H9 (cell line): ENCODE measurements around the gene STAT3. TPM values are rescaled to one million over a fixed set of nuclear protein-coding genes. Genes with fewer than 3 reads are reported as not detected.

Experiments used
- DNase-seq: peaks from one replicate; pipeline ENCODE4 v3.0.0-alpha.2; 2017
- H2AFZ ChIP-seq: one replicate; pipeline ENCODE4 v1.6.1; 2013; ENCODE audit warnings: mild to moderate bottlenecking, low read length, control low read depth, moderate library complexity
- H2AK5ac ChIP-seq: 2 replicates; pipeline ENCODE4 v1.6.1; 2013; ENCODE audit warnings: low read length, control low read depth, mixed read lengths; ENCODE audit not compliant: insufficient read length
- H2BK120ac ChIP-seq: one replicate; pipeline ENCODE4 v1.6.1; 2013; ENCODE audit warnings: low read depth, mild to moderate bottlenecking, low read length, control low read depth, inconsistent platforms; ENCODE audit not compliant: poor library complexity, severe bottlenecking
- H2BK12ac ChIP-seq: 2 replicates; pipeline ENCODE4 v1.6.1; 2013; ENCODE audit warnings: low read length, control low read depth, mixed read lengths, low read depth; ENCODE audit not compliant: insufficient read length
- H2BK15ac ChIP-seq: 2 replicates; pipeline ENCODE4 v1.6.1; 2013; ENCODE audit warnings: low read depth, low read length, control low read depth
- H2BK20ac ChIP-seq: one replicate; pipeline ENCODE4 v1.6.1; 2013; ENCODE audit warnings: low read depth, mild to moderate bottlenecking, low read length, control low read depth, inconsistent platforms; ENCODE audit not compliant: poor library complexity, severe bottlenecking
- H2BK5ac ChIP-seq: 2 replicates; pipeline ENCODE4 v1.6.1; 2013; ENCODE audit warnings: low read length, control low read depth, mixed read lengths; ENCODE audit not compliant: insufficient read length
- H3K14ac ChIP-seq: 2 replicates; pipeline ENCODE4 v1.6.1; 2013; ENCODE audit warnings: low read length, control low read depth; ENCODE audit not compliant: insufficient read depth
- H3K18ac ChIP-seq: 2 replicates; pipeline ENCODE4 v1.6.1; 2013; ENCODE audit warnings: low read depth, mild to moderate bottlenecking, mixed read lengths, low read length, control low read depth; ENCODE audit not compliant: insufficient read length
- H3K23ac ChIP-seq: 2 replicates; pipeline ENCODE4 v1.6.1; 2013; ENCODE audit warnings: low read length, control low read depth, mixed read lengths, low read depth; ENCODE audit not compliant: insufficient read length
- H3K23me2 ChIP-seq: 2 replicates; pipeline ENCODE4 v1.6.1; 2013; ENCODE audit warnings: low read depth, mild to moderate bottlenecking, mixed read lengths, low read length, control low read depth; ENCODE audit not compliant: insufficient read length, poor library complexity, severe bottlenecking
- H3K27ac ChIP-seq: 2 replicates; pipeline ENCODE4 v1.5.1; 2013; ENCODE audit warnings: low read length, control low read depth, mixed read lengths, low read depth; ENCODE audit not compliant: insufficient read length
- H3K27me3 ChIP-seq: 2 replicates; pipeline ENCODE4 v1.6.1; 2013; ENCODE audit warnings: low read length, control low read depth, inconsistent platforms; ENCODE audit not compliant: insufficient read depth
- H3K4ac ChIP-seq: 2 replicates; pipeline ENCODE4 v1.6.1; 2013; ENCODE audit warnings: low read depth, mild to moderate bottlenecking, control low read depth, inconsistent platforms, low read length, moderate library complexity
- H3K4me1 ChIP-seq: 2 replicates; pipeline ENCODE4 v1.6.1; 2013; ENCODE audit warnings: low read length, control low read depth, inconsistent platforms; ENCODE audit not compliant: insufficient read depth
- H3K4me2 ChIP-seq: 2 replicates; pipeline ENCODE4 v1.6.1; 2013; ENCODE audit warnings: low read length, control low read depth, mixed read lengths; ENCODE audit not compliant: insufficient read length, insufficient read depth
- H3K56ac ChIP-seq: 2 replicates; pipeline ENCODE4 v1.6.1; 2013; ENCODE audit warnings: low read depth, mild to moderate bottlenecking, mixed read lengths, low read length, control low read depth; ENCODE audit not compliant: insufficient read length
- H3K79me1 ChIP-seq: 2 replicates; pipeline ENCODE4 v1.6.1; 2013; ENCODE audit warnings: low read depth, mild to moderate bottlenecking, moderate library complexity, low read length, control low read depth, inconsistent platforms; ENCODE audit not compliant: insufficient read depth, poor library complexity, severe bottlenecking
- H3K79me2 ChIP-seq: 2 replicates; pipeline ENCODE4 v1.6.1; 2013; ENCODE audit warnings: low read length, control low read depth, inconsistent platforms; ENCODE audit not compliant: insufficient read depth
- H3K9ac ChIP-seq: 2 replicates; pipeline ENCODE4 v1.6.1; 2013; ENCODE audit warnings: low read length, control low read depth, mixed read lengths; ENCODE audit not compliant: insufficient read length; ENCODE audit errors: extremely low read depth
- H3K9me3 ChIP-seq: one replicate; pipeline ENCODE4 v1.6.1; 2013; ENCODE audit warnings: low read depth, low read length, inconsistent platforms; ENCODE audit not compliant: control insufficient read depth
- H3T11ph ChIP-seq: one replicate; pipeline ENCODE4 v1.6.1; 2013; ENCODE audit warnings: mild to moderate bottlenecking, low read length, control low read depth, inconsistent platforms
- H4K20me1 ChIP-seq: one replicate; pipeline ENCODE4 v1.6.1; 2013; ENCODE audit not compliant: control insufficient read depth, insufficient read length, insufficient read depth
- H4K5ac ChIP-seq: 2 replicates; pipeline ENCODE4 v1.6.1; 2013; ENCODE audit warnings: low read depth, mild to moderate bottlenecking, mixed read lengths, low read length, control low read depth; ENCODE audit not compliant: insufficient read length
- H4K8ac ChIP-seq: replicated peaks from 2 replicates; pipeline ENCODE4 v1.6.1; 2013; ENCODE audit warnings: low read length, control low read depth, mixed read lengths, low read depth; ENCODE audit not compliant: insufficient read length
- H4K91ac ChIP-seq: 2 replicates; pipeline ENCODE4 v1.6.1; 2013; ENCODE audit warnings: low read depth, mild to moderate bottlenecking, moderate library complexity, mixed read lengths, low read length, control low read depth; ENCODE audit not compliant: insufficient read length
- H3K27ac Mint-ChIP-seq, 3 experiments: 2 replicates in 2 of 3; 3 replicates in 1 of 3; pipeline ENCODE4 v1.8.0; 2020 to 2021; ENCODE audit warnings: mixed read lengths in 3 of 3, mild to moderate bottlenecking in 1 of 3, moderate library complexity in 1 of 3
- H3K27me3 Mint-ChIP-seq: 2 replicates; pipeline ENCODE4 v1.8.0; 2021; ENCODE audit warnings: low read depth, mild to moderate bottlenecking, moderate library complexity, mixed read lengths
- H3K36me3 Mint-ChIP-seq, 3 experiments: 2 replicates in 2 of 3; 3 replicates in 1 of 3; pipeline ENCODE4 v1.8.0; 2020 to 2021; ENCODE audit warnings: low read depth in 3 of 3, mixed read lengths in 3 of 3; ENCODE audit not compliant: insufficient read depth in 1 of 3
- H3K4me1 Mint-ChIP-seq, 2 experiments: 2 replicates each; pipeline ENCODE4 v1.8.0; 2020; ENCODE audit warnings: mixed read lengths in 2 of 2
- H3K4me3 Mint-ChIP-seq, 2 experiments: 2 replicates in 1 of 2; 3 replicates in 1 of 2; pipeline ENCODE4 v1.8.0; 2020 to 2021; ENCODE audit warnings: mild to moderate bottlenecking in 2 of 2, mixed read lengths in 2 of 2, moderate library complexity in 1 of 2
- H3K9me3 Mint-ChIP-seq, 2 experiments: 2 replicates in 1 of 2; 3 replicates in 1 of 2; pipeline ENCODE4 v1.8.0; 2020; ENCODE audit warnings: mild to moderate bottlenecking in 2 of 2, mixed read lengths in 2 of 2, moderate library complexity in 1 of 2
- CTCF ChIP-seq: fragments of 200-600 bp; sonication (generic); conservative IDR thresholded peaks from 3 replicates; pipeline ENCODE4 v1.8.0; 2021; ENCODE audit warnings: antibody characterized with exemption, mild to moderate bottlenecking
- total RNA-seq: library from RNA; stranded (reverse); gene quantifications from 2 replicates; pipeline ENCODE4 v1.2.1, GENCODE V29; 2021

The STAT3 gene
- total RNA-seq, 1 experiment from 2014 or later = 83.2 TPM

GRCh38 chr17:42271779-42272035 is 116.5 kb downstream of the STAT3 start:
- Histone ChIP-seq H3K4me2 (no peak overlapping the region), H4K8ac (no peak overlapping the region), H3T11ph (no peak overlapping the region), H3K14ac (no peak overlapping the region), H3K27ac (no peak overlapping the region), H4K20me1 (no peaks in the 10 kb centered on the region), H3K9ac (no peak overlapping the region), H2BK15ac (no peak overlapping the region), H2AK5ac (no peak overlapping the region), H3K79me2 (peaks cover 4% of the 10 kb centered on the region; the same call in 1 of the 2 replicates), H2BK5ac (no peak overlapping the region), H3K4me1 (peaks cover 9% of the 10 kb centered on the region), H2BK12ac (no peak overlapping the region), H3K27me3 (no peaks in the 10 kb centered on the region), H3K23me2 (peaks cover 9% of the 10 kb centered on the region), H4K91ac (no peak overlapping the region), H3K56ac (no peak overlapping the region), H2AFZ (no peak overlapping the region), H2BK20ac (no peak overlapping the region), H3K18ac (no peak overlapping the region), H3K79me1 (peaks cover 3% of the 10 kb centered on the region), H3K9me3 (no peaks in the 10 kb centered on the region), H4K5ac (no peak overlapping the region), H3K23ac (no peak overlapping the region), H3K4ac (no peak overlapping the region), H2BK120ac (no peak overlapping the region)
- Mint-ChIP-seq H3K9me3 (no peaks in the 10 kb centered on the region; a peak in 1 of 5 replicates), H3K4me1 (peaks cover 37 to 41% of the 10 kb centered on the region in 2 experiments), H3K36me3 (no peaks in the 10 kb centered on the region; a peak in 1 of 7 replicates), H3K4me3 (no peak overlapping the region), H3K27ac (no peak overlapping the region), H3K27me3 (no peaks in the 10 kb centered on the region)
- TF ChIP-seq CTCF = no peak
- no peak for DNase-seq
